Fibroblast of the aortic adventitia (primary cell): ENCODE measurements around the gene COL6A2. TPM values are rescaled to one million over a fixed set of nuclear protein-coding genes. Genes with fewer than 3 reads are reported as not detected.

ENCODE experiments used
- DNase-seq: peaks from one replicate; pipeline ENCODE4 v3.0.0-alpha.2; 2010; ENCODE audit warnings: low read depth
- H3K4me3 ChIP-seq: 2 replicates; pipeline ENCODE4 v1.5.1; 2011; ENCODE audit warnings: low read depth, mild to moderate bottlenecking, control low read depth, low read length, moderate library complexity
- total RNA-seq: library from RNA; depleted of rRNA; stranded (reverse); fragments of >200 nt; gene quantifications from 2 replicates; pipeline ENCODE4 v1.2.3, GENCODE V29; 2012; ENCODE audit warnings: low replicate concordance
- TF ChIP-seq, protein P1 (sequence below): IDR thresholded peaks from 2 replicates; pipeline ENCODE4 v1.5.1; 2011; ENCODE audit warnings: mild to moderate bottlenecking, low read length, control low read depth, inconsistent platforms; ENCODE audit not compliant: insufficient read depth

Gene COL6A2
- total RNA-seq, 1 donor, result 1,068 TPM

DNA sequence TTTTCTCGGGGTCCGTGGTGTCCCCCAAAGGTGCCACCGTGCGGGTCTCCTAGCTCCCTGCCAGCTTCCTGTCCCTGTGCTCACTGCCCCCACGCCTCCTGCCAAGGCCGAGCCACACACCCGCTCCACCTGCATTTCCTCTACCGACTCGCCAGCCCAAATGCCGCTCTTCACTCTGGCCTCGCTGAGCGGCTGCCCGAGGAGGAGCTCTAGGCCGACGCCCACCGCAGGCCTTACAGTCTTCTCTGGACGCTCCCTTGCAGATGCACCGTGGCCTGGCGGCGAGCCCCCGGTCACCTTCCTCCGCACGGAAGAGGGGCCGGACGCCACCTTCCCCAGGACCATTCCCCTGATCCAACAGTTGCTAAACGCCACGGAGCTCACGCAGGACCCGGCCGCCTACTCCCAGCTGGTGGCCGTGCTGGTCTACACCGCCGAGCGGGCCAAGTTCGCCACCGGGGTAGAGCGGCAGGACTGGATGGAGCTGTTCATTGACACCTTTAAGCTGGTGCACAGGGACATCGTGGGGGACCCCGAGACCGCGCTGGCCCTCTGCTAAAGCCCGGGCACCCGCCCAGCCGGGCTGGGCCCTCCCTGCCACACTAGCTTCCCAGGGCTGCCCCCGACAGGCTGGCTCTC is 31.1 kb downstream of the COL6A2 start:
- no peak overlapping the region for H3K4me3 ChIP-seq
- no peak for DNase-seq
- TF ChIP-seq, protein P1, sequence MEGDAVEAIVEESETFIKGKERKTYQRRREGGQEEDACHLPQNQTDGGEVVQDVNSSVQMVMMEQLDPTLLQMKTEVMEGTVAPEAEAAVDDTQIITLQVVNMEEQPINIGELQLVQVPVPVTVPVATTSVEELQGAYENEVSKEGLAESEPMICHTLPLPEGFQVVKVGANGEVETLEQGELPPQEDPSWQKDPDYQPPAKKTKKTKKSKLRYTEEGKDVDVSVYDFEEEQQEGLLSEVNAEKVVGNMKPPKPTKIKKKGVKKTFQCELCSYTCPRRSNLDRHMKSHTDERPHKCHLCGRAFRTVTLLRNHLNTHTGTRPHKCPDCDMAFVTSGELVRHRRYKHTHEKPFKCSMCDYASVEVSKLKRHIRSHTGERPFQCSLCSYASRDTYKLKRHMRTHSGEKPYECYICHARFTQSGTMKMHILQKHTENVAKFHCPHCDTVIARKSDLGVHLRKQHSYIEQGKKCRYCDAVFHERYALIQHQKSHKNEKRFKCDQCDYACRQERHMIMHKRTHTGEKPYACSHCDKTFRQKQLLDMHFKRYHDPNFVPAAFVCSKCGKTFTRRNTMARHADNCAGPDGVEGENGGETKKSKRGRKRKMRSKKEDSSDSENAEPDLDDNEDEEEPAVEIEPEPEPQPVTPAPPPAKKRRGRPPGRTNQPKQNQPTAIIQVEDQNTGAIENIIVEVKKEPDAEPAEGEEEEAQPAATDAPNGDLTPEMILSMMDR, result no peak

DNA sequence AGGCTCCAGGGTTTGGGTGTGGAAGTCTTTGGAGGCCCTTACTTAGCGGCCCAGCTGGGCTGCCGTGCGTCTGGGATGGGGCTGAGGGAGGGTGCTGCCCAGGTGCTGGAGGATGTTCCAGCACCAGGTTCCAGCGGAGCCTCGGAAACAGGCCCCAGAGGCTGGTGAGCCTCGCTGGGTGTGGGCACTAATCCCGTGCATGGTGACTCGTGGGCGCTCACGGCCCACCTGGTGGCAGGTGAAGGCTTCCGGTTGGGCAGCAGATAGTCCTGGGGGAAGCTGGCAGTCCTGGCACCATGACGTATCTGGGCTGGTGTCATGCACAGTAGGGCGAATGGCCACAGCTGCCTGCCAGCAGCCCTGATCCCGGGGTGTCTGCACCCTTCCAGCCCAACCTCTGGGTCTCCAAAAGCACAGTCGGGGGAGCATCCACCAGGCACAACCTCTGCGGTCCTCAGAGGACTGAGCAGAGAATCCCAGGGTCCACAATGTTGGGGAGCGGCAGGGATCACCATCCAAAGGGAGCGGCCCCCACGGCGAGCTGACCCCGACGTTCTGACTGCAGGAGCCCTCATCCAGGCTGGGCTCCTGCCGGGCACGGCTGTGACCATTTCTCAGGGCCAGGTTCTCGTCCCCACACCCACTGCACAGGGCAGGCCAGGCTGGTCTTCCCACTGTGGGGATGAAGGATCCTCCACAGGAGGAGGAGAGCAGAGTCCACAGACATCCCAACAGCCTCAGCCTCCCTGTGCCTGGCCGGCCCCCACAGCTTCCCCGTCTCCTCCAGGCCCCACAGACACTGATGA is 32.1 kb downstream of the COL6A2 start:
- TF ChIP-seq, protein P1, result no peak
- DNase-seq, result no peak
- no peak overlapping the region for H3K4me3 ChIP-seq

DNA sequence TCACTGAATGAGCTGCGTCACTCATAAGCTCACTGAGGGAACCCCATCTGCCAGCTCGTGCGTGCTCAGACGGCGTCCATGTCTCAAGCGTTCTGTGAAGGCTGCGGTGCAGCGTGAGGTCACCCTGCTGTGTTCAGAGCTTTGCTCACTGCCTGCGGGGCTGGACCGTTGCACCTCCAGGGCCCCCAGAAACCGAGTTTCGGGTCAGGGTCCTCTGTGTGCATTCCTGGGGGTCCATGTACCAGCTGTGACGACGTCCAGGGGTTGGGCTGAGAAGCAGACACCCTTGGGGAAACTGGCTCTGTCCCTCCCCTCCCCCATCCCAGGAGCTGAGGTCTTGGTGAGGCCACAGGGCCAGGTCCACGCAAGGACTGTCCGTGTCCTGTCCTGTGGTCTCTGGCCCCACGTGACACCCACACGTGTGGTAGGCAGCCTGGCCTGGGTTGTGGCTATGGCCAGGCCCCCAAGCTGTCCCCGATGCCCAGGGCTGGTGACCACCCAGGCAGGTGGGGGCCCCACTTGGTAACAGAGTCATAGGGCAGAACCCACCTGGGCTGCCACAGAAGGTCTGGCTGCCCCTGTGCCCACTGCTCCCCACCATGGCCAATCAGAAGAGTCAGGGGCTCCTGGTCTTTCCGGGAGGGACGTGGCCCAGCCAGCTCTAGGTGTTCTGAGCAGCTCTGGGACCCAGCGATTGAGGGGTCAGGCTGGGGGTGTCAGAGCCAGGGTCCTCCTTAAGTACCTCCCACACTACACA is 33.1 kb downstream of the COL6A2 start:
- no peak overlapping the region for H3K4me3 ChIP-seq
- TF ChIP-seq, protein P1, result no peak
- DNase-seq, result no peak

DNA sequence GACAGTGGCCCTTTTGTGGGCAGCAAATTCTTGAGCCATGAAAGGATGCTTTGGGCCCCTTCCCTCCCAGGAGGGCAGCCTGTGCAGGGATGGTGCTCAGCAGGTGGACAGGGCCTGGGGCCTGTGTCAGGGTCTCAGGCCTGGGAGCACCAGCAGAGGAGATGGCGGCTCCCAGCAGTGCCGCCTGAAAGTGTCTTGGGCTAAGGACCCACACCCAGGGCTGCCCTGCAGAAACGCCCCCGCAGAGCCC is 33.6 kb downstream of the COL6A2 start:
- DNase-seq, result no peak
- H3K4me3 ChIP-seq, result no peak overlapping the region
- TF ChIP-seq, protein P1, result no peak

DNA sequence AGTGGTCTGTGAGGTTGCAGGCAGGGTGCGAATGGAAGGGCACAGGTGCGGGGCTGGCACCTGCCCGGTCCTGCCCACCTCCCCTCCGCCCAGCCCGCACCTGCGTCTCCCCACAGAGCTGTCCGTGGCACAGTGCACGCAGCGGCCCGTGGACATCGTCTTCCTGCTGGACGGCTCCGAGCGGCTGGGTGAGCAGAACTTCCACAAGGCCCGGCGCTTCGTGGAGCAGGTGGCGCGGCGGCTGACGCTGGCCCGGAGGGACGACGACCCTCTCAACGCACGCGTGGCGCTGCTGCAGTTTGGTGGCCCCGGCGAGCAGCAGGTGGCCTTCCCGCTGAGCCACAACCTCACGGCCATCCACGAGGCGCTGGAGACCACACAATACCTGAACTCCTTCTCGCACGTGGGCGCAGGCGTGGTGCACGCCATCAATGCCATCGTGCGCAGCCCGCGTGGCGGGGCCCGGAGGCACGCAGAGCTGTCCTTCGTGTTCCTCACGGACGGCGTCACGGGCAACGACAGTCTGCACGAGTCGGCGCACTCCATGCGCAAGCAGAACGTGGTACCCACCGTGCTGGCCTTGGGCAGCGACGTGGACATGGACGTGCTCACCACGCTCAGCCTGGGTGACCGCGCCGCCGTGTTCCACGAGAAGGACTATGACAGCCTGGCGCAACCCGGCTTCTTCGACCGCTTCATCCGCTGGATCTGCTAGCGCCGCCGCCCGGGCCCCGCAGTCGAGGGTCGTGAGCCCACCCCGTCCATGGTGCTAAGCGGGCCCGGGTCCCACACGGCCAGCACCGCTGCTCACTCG is 34.1 kb downstream of the COL6A2 start:
- DNase-seq, result no peak
- TF ChIP-seq, protein P1, result no peak
- H3K4me3 ChIP-seq, result no peak overlapping the region

DNA sequence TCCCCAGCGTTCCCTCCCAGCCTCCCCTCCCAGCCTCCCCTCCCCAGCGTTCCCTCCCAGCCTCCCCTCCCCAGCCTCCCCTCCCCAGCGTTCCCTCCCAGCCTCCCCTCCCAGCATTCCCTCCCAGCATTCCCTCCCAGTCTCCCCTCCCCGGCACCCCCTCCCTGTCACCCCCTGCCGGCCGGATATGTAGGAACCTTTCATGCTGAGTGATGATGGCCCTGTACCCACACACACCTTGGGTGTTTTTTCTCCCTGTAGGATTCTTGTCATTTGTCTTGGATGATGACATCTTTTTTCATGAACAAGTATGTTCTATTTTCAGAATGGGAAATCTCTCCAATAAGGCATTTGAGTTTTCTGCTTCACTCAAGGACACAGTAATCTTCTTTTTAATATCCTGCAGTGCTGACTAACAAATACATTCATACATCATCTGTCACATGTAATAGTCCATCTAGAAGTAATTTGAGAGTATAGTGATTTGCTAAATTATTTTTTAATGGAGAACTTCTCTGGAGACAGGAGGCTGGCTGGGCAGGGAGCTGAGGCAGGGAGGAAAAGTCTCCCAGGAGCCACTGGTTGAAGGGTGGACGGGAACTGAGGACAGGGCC is 38.0 kb downstream of the COL6A2 start:
- no peak for DNase-seq

More for the DNA sequence above, 38.0 kb downstream of the COL6A2 start:
- TF ChIP-seq, protein P1, result peak; percentile 15
- no peak overlapping the region for H3K4me3 ChIP-seq
